Activated CD8-positive, alpha-beta memory T cell treated with anti-CD3 and anti-CD28 coated beads, Interleukin-2, amount 50 U/mL, for 24 hours (primary cell): ENCODE data around the gene AXDND1.
"Not testable (repeated sequence)": the region's sequence is repeated elsewhere in the genome, so short reads cannot be mapped to it uniquely, and the experiment has no call there.

Experiments used
- DNase-seq: peaks from one replicate; pipeline ENCODE4 v3.0.0-alpha.2; 2020; ENCODE audit errors: extremely low read depth

Gene AXDND1

GRCh38 chr1:179369751-179370341 is 4.1 kb downstream of the AXDND1 start:
- DNase-seq, result peak; percentile 4

GRCh38 chr1:179372160-179372559 is 6.4 kb downstream of the AXDND1 start:
- DNase-seq, result no peak

GRCh38 chr1:179376223-179376622 is 10.5 kb downstream of the AXDND1 start:
- DNase-seq, result no peak

GRCh38 chr1:179380299-179380698 is 14.5 kb downstream of the AXDND1 start:
- DNase-seq, result no peak

- no peak for DNase-seq
These were observed 18.3 kb downstream of the AXDND1 start for GRCh38 chr1:179384027-179384426.

- no peak for DNase-seq
These were observed 19.7 kb downstream of the AXDND1 start for GRCh38 chr1:179385510-179385909.

- DNase-seq, result no peak
These were observed 27.9 kb downstream of the AXDND1 start for GRCh38 chr1:179393721-179394120.

GRCh38 chr1:179399399-179399798 is 33.6 kb downstream of the AXDND1 start:
- DNase-seq, result not testable (repeated sequence)

- not testable (repeated sequence) for DNase-seq
These were observed 52.0 kb downstream of the AXDND1 start for GRCh38 chr1:179417760-179418159.

GRCh38 chr1:179418706-179419105 is 52.9 kb downstream of the AXDND1 start:
- not testable (repeated sequence) for DNase-seq

GRCh38 chr1:179424610-179425009 is 58.8 kb downstream of the AXDND1 start:
- DNase-seq, result no peak

- DNase-seq, result no peak
These were observed 59.4 kb downstream of the AXDND1 start for GRCh38 chr1:179425186-179425585.

GRCh38 chr1:179437171-179437570 is 71.4 kb downstream of the AXDND1 start:
- no peak for DNase-seq

GRCh38 chr1:179439646-179440045 is 73.9 kb downstream of the AXDND1 start:
- DNase-seq, result not testable (repeated sequence)

GRCh38 chr1:179440301-179440700 is 74.5 kb downstream of the AXDND1 start:
- not testable (repeated sequence) for DNase-seq

GRCh38 chr1:179440971-179441370 is 75.2 kb downstream of the AXDND1 start:
- no peak for DNase-seq

- DNase-seq, result no peak
These were observed 75.7 kb downstream of the AXDND1 start for GRCh38 chr1:179441501-179441900.

- not testable (repeated sequence) for DNase-seq
These were observed 77.1 kb downstream of the AXDND1 start for GRCh38 chr1:179442846-179443245.

GRCh38 chr1:179445593-179445992 is 79.8 kb downstream of the AXDND1 start:
- no peak for DNase-seq

GRCh38 chr1:179447489-179447888 is 81.7 kb downstream of the AXDND1 start:
- no peak for DNase-seq

- no peak for DNase-seq
These were observed 82.8 kb downstream of the AXDND1 start for GRCh38 chr1:179448437-179449149.

- not testable (repeated sequence) for DNase-seq
These were observed 93.9 kb downstream of the AXDND1 start for GRCh38 chr1:179459606-179460206.

GRCh38 chr1:179465661-179466060 is 99.9 kb downstream of the AXDND1 start:
- DNase-seq, result not testable (repeated sequence)
